HepG2 (cell line): ENCODE measurements around the gene LGALS8. TPM values are rescaled to one million over a fixed set of nuclear protein-coding genes. Genes with fewer than 3 reads are reported as not detected.

ENCODE experiments used
- BRD4 ChIP-seq: sonication (generic); formaldehyde crosslinking; IDR thresholded peaks from 2 replicates; pipeline ENCODE4 v1.4.0; 2020; ENCODE audit warnings: missing genetic modification reagents
- CREM ChIP-seq, 2 experiments: sonication (generic) in 1 of 2; formaldehyde crosslinking in 1 of 2; IDR thresholded peaks; 2 replicates each; pipeline versions ENCODE4 v1.4.0 to v1.6.1; 2016 to 2020; ENCODE audit warnings: antibody characterized with exemption in 1 of 2, mild to moderate bottlenecking in 1 of 2, missing genetic modification reagents in 1 of 2
- E2F2 ChIP-seq: sonication (generic); formaldehyde crosslinking; IDR thresholded peaks from 2 replicates; pipeline ENCODE4 v1.4.0; 2020; ENCODE audit warnings: missing genetic modification reagents, borderline replicate concordance
- KDM1A ChIP-seq: IDR thresholded peaks from 2 replicates; pipeline ENCODE4 v1.6.1; 2016; ENCODE audit warnings: missing compliant biosample characterization
- KIAA2018 ChIP-seq: sonication (generic); formaldehyde crosslinking; IDR thresholded peaks from 2 replicates; pipeline ENCODE4 v1.5.0; 2020; ENCODE audit warnings: mild to moderate bottlenecking, missing genetic modification reagents, borderline replicate concordance
- RAD51 ChIP-seq: fragments of 450-650 bp; IDR thresholded peaks from 2 replicates; pipeline ENCODE4 v1.6.1; 2016; ENCODE audit warnings: borderline replicate concordance
- TOPORS ChIP-seq: sonication (generic); formaldehyde crosslinking; IDR thresholded peaks from 2 replicates; pipeline ENCODE4 v1.8.0; 2023; ENCODE audit warnings: mild to moderate bottlenecking, missing genetic modification reagents
- UBTF ChIP-seq: sonication (generic); formaldehyde crosslinking; IDR thresholded peaks from 2 replicates; pipeline ENCODE4 v1.4.0; 2020; ENCODE audit warnings: mild to moderate bottlenecking, missing genetic modification reagents
- polyA plus RNA-seq, 8 experiments: library from polyadenylated mRNA; depleted of rRNA in 3 of 8; stranded (reverse) in 7 of 8; unstranded in 1 of 8; fragments of >200 nt; fragmentation: Illumina TruSeq in 4 of 8; extraction: Trizol in 4 of 8; gene quantifications; 2 replicates each; pipeline versions ENCODE4 v1.2.1 to v1.2.3, GENCODE V29; 2011 to 2016; ENCODE audit warnings: low read depth in 4 of 8, missing spikeins in 1 of 8, mixed read lengths in 1 of 8; ENCODE audit not compliant: insufficient read depth in 1 of 8
- total RNA-seq, 5 experiments: library from RNA; depleted of rRNA; stranded (reverse); fragments of >200 nt; fragmentation: Illumina TruSeq; extraction: Trizol; gene quantifications; 2 replicates each; pipeline ENCODE4 v1.2.3, GENCODE V29; 2016; ENCODE audit warnings: low read depth in 1 of 5

The LGALS8 gene
- total and polyA plus RNA-seq, 2 of the 13 experiments (the other 11 are each of a cell fraction or from before 2014, with no cell fraction given), result 29.3 to 185 TPM

GRCh38 chr1:236581528-236581927 lies 57.7 kb downstream of the LGALS8 start (continued):
- TF ChIP-seq CREM (IDR thresholded peaks at IDR 0.05) (no peak), CREM (CRISPR knock-in tag; IDR thresholded peaks at IDR 0.05) (no peak), E2F2 (no peak), KDM1A (CRISPR knock-in tag) (no peak), RAD51 (no peak), BRD4 (CRISPR knock-in tag) (no peak), TOPORS (no peak), KIAA2018 (CRISPR knock-in tag) (no peak), UBTF (CRISPR knock-in tag) (no peak)
- TF ChIP-seq, all 625 proteins: peak for 0
